ENCODE results near the gene COL24A1. TPM values are rescaled to one million over a fixed set of nuclear protein-coding genes. Genes with fewer than 3 reads are reported as not detected.
"Not testable (repeated sequence)": the region's sequence is repeated elsewhere in the genome, so short reads cannot be mapped to it uniquely, and the experiment has no call there.

COL24A1 gene
- total RNA-seq, 1 donor = 6.7 TPM

GRCh38 chr1:85830837-85831236, 325.7 kb downstream of the COL24A1 start:
- DNase-seq (ENCODE audit: low read depth in 2 of 3, low spot score in 2 of 3) = no peak

DNA sequence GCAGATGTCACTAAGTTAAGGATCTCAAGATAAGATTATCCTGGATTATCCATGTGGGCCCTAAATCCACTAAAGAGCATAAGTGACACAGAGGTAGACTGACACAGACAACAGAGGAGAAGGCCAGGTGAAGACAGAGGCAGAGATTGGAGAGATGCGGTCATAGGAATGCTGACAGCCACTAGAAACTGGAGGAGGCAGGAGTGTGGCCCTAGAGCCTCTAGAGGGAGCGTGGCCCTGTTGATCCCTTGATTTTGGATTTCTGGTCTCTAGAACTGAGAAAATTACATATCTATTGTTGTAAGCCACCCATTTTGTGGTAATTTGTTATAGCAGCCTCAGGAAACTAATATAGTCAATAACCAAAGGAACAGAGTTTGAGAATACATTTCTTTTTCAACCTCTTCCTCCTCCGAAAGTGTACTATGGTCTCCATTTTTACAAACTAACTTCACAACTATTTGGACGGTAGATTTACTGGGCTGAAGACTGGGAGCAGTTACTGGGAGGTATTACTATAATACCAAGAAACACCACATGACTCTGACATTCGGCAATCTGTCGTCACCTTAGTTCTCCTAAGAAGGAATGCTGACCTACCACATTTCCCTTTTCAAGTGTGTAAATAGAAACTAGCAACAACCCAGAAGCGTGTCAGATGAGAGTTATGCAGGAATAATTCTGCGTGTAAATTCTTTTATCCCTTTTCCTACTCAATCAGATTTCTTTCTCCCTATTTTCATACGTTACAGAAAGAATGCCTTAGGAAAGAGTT, 332.3 kb downstream of the COL24A1 start:
- no peak for DNase-seq (ENCODE audit: low read depth in 2 of 3, low spot score in 2 of 3)

DNA sequence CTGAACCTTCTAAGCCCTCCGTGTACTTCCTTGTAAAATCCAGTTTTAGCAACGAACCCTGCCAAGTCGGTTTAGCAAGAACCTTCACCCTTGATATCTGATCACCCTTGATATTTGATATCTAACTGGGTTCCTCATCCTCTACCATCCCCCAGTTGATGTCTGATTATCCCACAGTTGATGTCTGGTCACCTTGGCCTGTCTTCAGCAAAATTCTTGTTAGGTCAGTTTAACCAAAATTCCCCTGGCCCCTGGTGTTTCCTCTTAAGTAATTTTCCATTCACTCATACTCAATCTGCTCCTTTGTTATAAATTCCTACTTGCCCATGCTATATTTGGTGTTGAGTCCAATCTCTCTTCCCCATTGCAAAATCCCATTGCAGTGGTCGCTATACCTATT, 333.9 kb downstream of the COL24A1 start:
- DNase-seq (ENCODE audit: low read depth in 2 of 3, low spot score in 2 of 3) = no peak

DNA sequence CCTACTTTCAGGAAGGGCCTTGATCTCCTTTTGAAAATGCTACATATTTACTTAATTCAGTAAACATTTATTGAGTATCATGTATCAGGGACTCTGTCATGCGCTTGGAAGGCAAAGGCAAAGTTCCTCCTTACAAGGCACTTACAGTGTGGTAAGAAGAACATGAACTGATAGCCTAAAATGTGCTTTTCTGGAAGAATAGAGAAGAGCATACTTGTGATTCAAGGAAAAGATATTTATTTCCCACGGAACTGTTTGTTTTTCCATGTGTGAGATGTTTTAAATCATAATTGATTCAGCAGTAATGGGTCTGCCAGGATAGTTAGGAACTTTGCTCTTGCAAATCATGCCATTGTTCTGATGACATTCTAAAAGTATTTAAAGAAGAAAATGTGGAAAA, 338.2 kb downstream of the COL24A1 start:
- no peak for DNase-seq (ENCODE audit: low read depth in 2 of 3, low spot score in 2 of 3)

GRCh38 chr1:85816606-85817005, 340.0 kb downstream of the COL24A1 start:
- DNase-seq (ENCODE audit: low read depth in 2 of 3, low spot score in 2 of 3) = no peak

DNA sequence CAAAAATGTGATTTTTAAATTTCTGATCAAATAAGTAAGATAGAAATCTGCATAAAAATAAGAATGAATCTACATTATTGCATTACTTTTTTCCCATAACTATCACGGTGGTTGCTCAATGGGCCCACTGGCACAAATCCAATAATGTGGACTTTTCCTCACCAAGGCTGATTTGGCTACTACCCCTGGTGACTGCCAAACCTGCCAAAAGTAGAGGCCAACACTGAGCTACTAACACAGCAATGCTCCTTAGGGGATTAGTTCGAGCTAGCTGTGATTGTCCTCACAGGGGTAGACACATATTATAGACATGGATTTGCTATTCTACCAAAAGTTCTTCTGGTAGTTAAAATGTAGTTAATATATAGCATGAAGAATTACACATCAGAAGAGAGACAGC, 340.7 kb downstream of the COL24A1 start:
- no peak for DNase-seq (ENCODE audit: low read depth in 2 of 3, low spot score in 2 of 3)

- DNase-seq (ENCODE audit: low read depth in 2 of 3, low spot score in 2 of 3) = no peak
Measured at GRCh38 chr1:85806236-85806965, 350.2 kb downstream of the COL24A1 start.

GRCh38 chr1:85801520-85801919, 355.1 kb downstream of the COL24A1 start:
- no peak for DNase-seq (ENCODE audit: low read depth in 2 of 3, low spot score in 2 of 3)

- no peak for DNase-seq (ENCODE audit: low read depth in 2 of 3, low spot score in 2 of 3)
Measured at GRCh38 chr1:85799737-85800136, 356.8 kb downstream of the COL24A1 start.

DNA sequence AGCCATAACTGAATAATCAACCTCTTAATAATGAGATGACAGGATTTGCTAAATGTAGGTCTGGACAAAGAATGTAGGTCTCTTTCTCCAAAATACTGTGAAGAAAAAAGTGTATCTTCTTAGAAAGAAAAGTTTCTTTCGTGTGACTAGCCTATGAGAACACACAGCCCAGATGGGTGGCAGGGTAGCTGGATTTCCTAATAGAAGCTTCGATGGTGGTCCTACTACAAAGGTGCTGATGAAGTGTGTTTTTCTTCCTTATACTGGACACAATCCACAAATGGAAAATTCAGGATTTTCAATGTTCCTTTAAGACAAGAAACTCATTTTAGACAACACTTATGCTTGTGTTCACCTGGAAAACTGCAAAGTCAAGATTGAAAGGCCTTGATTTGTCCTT, 358.2 kb downstream of the COL24A1 start:
- DNase-seq (ENCODE audit: low read depth in 2 of 3, low spot score in 2 of 3) = no peak

DNA sequence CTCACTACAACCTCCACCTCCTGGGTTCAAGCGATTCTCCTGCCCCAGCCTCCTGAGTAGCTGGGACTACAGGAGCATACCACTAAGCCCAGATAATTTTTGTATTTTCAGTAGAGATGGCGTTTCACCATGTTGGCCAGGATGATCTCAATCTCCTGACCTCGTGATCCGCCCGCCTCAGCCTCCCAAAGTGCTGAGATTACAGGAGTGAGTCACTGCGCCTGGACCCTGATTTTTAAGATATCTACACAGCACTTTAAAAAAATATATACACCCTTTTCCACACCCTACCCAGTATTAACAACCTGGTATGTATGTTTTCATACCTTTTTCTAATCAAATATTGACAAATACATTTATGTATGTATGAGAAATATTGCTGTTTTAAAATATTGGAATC, 379.6 kb downstream of the COL24A1 start:
- not testable (repeated sequence) for DNase-seq (ENCODE audit: low read depth in 2 of 3, low spot score in 2 of 3)

DNA sequence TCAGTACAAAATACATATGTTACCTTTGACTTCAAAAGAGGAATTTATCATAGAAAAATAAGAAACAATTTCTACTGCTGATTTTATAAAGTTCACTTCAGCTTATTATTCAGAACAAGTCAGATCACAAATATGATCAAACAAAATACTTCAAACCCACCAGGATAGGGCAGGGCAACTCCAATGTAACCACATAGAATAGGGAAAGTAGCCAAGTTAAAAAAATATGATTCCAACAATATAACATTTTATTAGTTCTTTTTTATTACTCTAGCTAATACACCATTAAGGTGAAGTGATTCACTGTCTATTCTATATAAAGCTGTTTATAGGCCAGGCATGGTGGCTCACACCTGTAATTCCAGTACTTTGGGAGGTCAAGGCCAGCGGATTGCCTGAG, 393.8 kb downstream of the COL24A1 start:
- DNase-seq (ENCODE audit: low read depth in 2 of 3, low spot score in 2 of 3) = no peak

DNA sequence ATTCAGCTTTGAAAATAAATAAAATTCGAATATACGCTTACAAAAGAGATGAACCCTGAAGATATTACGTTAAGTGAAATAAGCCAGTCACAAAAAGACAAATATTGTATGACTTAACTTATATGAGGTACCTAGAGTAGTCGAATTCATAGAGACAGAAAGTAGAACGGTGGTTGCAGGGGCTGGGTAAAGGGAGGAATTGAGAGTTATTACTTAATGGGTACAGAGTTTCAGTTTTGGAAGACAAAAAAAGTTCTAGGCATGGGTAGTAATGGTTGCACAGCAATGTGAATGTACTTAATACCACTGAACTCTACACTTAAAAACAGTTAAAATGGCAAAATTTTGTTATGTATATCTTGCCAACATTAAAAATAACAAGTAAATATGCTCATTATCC, 399.7 kb downstream of the COL24A1 start:
- DNase-seq (ENCODE audit: low read depth in 2 of 3, low spot score in 2 of 3) = no peak

DNA sequence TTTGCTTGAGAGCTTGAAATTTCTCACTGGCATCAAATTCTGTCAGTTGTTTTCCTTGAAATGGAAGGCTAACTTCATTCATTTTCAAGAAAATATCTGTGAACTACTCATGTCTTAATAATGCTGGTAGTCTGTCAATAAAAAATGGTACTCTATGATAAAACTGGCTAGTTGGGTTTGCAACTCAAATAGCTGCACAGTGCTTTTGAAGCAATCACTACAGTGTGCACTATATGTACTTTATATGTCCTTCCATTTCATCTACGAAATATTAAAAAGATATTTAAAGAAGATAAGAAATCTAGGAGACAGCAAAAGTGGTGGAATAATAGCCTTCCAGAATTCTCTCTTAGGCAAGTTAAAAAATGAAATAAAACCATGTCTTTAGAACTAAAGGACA, 408.5 kb downstream of the COL24A1 start:
- DNase-seq (ENCODE audit: low read depth in 2 of 3, low spot score in 2 of 3) = no peak

GRCh38 chr1:85746777-85747176, 409.8 kb downstream of the COL24A1 start:
- DNase-seq (ENCODE audit: low read depth in 2 of 3, low spot score in 2 of 3) = no peak

DNA sequence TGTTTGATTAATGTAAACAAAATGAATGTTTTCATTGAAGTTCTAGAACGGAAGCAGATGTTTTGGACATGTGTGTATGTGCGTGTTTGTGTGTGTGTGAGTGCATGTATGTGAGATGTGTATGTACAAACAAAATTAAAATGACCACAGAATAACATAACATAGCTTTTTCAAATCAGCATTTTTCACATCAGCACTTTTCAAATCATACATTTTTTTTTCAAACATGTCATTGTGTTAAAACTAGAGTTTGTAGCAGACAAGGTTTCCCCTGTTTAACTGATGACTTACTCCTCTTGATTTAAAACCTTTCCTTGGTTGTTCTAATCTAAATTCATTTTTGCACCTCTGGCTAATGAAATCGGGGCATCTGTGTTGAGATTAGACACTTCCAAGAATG, 412.8 kb downstream of the COL24A1 start:
- DNase-seq (ENCODE audit: low read depth in 2 of 3, low spot score in 2 of 3) = no peak

- no peak for DNase-seq (ENCODE audit: low read depth in 2 of 3, low spot score in 2 of 3)
Measured at GRCh38 chr1:85734931-85735330, 421.6 kb downstream of the COL24A1 start.

GRCh38 chr1:85718678-85719340, 437.8 kb downstream of the COL24A1 start:
- DNase-seq (ENCODE audit: low read depth in 2 of 3, low spot score in 2 of 3) = no peak

DNA sequence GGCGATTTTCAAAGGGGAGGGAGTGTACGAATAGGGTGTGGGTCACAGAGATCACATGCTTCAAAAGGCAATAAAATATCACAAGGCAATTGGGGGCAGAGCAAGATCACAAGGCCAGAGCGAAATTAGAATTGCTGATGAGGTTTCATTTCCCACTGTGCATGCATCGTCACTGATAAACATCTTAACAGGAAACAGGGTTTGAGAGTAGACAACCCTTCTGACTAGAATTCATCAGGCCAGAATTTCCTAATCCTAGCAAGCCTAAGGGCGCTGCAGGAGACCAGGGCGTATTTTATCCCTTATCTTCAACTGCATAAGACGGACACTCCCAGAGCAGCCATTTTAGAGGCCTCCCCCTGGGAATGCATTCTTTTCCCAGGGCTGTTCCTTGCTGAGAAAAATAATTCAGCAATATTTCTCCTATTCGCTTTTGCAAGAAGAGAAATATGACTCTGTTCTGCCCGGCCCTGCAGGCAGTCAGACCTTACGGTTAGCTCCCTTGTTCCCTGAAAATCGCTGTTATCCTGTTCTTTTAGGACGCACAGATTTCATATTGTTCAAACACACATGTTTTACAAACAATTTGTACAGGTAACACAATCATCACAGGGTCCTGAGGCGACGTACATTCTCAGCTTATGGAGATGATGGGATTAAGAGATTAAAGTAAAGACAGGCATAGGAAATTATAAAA, 442.0 kb downstream of the COL24A1 start:
- not testable (repeated sequence) for DNase-seq (ENCODE audit: low read depth in 2 of 3, low spot score in 2 of 3)

DNA sequence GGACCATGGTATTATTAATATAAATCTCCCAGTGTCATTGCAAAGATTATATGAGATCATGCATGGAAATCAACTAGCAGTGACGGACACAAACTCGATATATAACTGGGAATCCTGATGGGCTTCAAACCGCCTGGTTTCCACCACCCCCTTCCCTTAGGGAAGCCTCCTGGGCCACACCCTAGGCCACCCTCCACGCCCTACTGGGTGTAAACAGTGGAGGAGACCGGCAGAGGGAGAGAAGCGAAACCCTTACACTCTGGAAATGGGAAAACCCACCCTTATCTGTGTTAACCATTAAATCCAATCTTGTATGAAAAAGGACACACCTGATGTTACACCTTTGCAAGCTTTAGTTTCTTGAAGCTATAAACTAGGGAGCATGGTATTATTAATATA, 447.7 kb downstream of the COL24A1 start:
- DNase-seq (ENCODE audit: low read depth in 2 of 3, low spot score in 2 of 3) = no peak
